Measurements from ENCODE around the gene KIF21B. TPM values are rescaled to one million over a fixed set of nuclear protein-coding genes. Genes with fewer than 3 reads are reported as not detected.

KIF21B gene
- total and polyA plus RNA-seq, 2 of the 8 experiments (the other 6 are each of a cell fraction or from before 2014, with no cell fraction given), result 10.8 to 26.5 TPM

DNA sequence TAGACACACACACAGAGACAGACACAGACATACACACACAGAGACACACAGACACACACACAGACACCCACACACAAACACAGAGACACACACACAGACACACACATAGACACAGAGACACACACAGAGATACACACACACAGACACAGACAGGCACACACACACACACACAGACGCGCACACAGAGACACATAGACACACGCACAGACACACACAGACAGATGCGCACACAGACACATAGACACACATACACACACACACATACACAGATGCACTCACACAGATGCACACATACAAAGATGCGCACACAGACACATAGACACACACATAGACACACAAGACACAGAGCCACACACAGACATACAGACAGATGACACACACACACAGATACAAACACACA is 16.0 kb downstream of the KIF21B start:
- Histone ChIP-seq H3K4me2 (ENCODE audit: insufficient read depth in 1 of 2, low read depth in 2 of 2, low read length in 2 of 2) (no peak overlapping the region), H4K5ac (ENCODE audit: insufficient read length, low read depth, low read length) (no peak overlapping the region), H3K23me2 (ENCODE audit: low read depth, low read length) (peaks cover 10% of the 10 kb centered on the region; the same call in 1 of the 2 replicates), H3K9me3 (ENCODE audit: insufficient read depth in 2 of 2, low read depth in 1 of 2, low read length in 1 of 2) (no peaks in the 10 kb centered on the region), H3K14ac (ENCODE audit: insufficient read length) (no peak overlapping the region), H3K56ac (replicated peaks; ENCODE audit: insufficient read length, low read depth, low read length) (no peak overlapping the region), H2BK120ac (replicated peaks; ENCODE audit: low read depth, low read length) (no peak overlapping the region), H3K4ac (replicated peaks; ENCODE audit: insufficient read length, low read depth, low read length) (no peak overlapping the region), H3K9ac (replicated peaks in 1 of 4; ENCODE audit: extremely low read depth in 1 of 4, low read depth in 3 of 4, low read length in 3 of 4) (no peak overlapping the region), H3K36me3 (ENCODE audit: control insufficient read depth in 2 of 4, insufficient read depth in 4 of 4, low read length in 3 of 4) (peaks cover 0 to 12% (median 1%) of the 10 kb centered on the region in 4 experiments; a peak in 4 of 8 replicates), H3K79me1 (ENCODE audit: low read depth, low read length) (peaks cover 8% of the 10 kb centered on the region; the same call in 1 of the 2 replicates), H3K27me3 (replicated peaks in 1 of 4; ENCODE audit: control insufficient read depth in 3 of 4, extremely low read depth in 1 of 4, insufficient read depth in 3 of 4, low read length in 3 of 4) (no peaks in the 10 kb centered on the region), H3K27ac (ENCODE audit: low read depth, low read length) (no peak overlapping the region), H3K79me2 (ENCODE audit: control insufficient read depth in 1 of 2, insufficient read depth in 2 of 2, low read length in 2 of 2) (no peaks in the 10 kb centered on the region; a peak in 1 of 4 replicates), H2BK12ac (ENCODE audit: low read depth, low read length) (peak overlapping the region; percentile 75; the same call in 1 of the 2 replicates), H2BK20ac (ENCODE audit: low read length) (no peak overlapping the region), H3K18ac (ENCODE audit: extremely low read depth, low read length) (no peak overlapping the region), H2AK5ac (ENCODE audit: low read depth, low read length) (peak overlapping the region; percentile 61; the same call in 1 of the 2 replicates), H4K91ac (replicated peaks; ENCODE audit: insufficient read length, low read length) (no peak overlapping the region), H3K23ac (ENCODE audit: insufficient read length) (no peak overlapping the region), H4K20me1 (replicated peaks in 1 of 2; ENCODE audit: control insufficient read depth in 1 of 2, insufficient read depth in 2 of 2, low read length in 2 of 2) (peaks cover 6 to 14% of the 10 kb centered on the region in 2 experiments), H3K4me3 (ENCODE audit: extremely low read depth in 1 of 4, insufficient read depth in 2 of 4, low read depth in 3 of 4, low read length in 4 of 4) (no peak overlapping the region), H2BK15ac (ENCODE audit: low read length) (no peak overlapping the region), H2AFZ (ENCODE audit: low read length) (no peak overlapping the region), H3K4me1 (replicated peaks in 1 of 4; ENCODE audit: control insufficient read depth in 3 of 4, insufficient read depth in 4 of 4, low read length in 3 of 4) (peaks cover 0 to 9% (median 6%) of the 10 kb centered on the region in 4 experiments; a peak in 5 of 7 replicates), H2BK5ac (ENCODE audit: low read depth, low read length) (peak overlapping the region; percentile 88; the same call in 1 of the 2 replicates), H4K8ac (ENCODE audit: extremely low read depth, insufficient read depth, low read length) (no peak overlapping the region)
- TF ChIP-seq HDAC2 (IDR thresholded peaks at IDR 0.05; ENCODE audit: borderline replicate concordance in 1 of 2, low read depth in 2 of 2, low read length in 2 of 2) (no peak), JUN (IDR thresholded peaks at IDR 0.05; ENCODE audit: low read depth, low read length) (no peak), RBBP5 (IDR thresholded peaks at IDR 0.05; ENCODE audit: borderline replicate concordance, low read depth, low read length) (no peak), ZNF274 (IDR thresholded peaks at IDR 0.05; ENCODE audit: borderline replicate concordance, extremely low read depth, low read length) (no peak), JUND (IDR thresholded peaks at IDR 0.05; ENCODE audit: low read length) (no peak), POLR2AphosphoS5 (IDR thresholded peaks at IDR 0.05; ENCODE audit: low read depth, low read length) (no peak), TCF12 (IDR thresholded peaks at IDR 0.05; ENCODE audit: low read depth, low read length) (no peak), BCL11A (IDR thresholded peaks at IDR 0.05; ENCODE audit: low read depth in 2 of 2, low read length in 2 of 2) (no peak)
- POLR2A ChIA-PET (ENCODE audit: partially characterized antibody), result no interaction called here
- CTCF ChIA-PET (ENCODE audit: partially characterized antibody), result interaction anchor here (5.9 to 23.5 kb wide), 2 partner anchors 13 to 19 kb away, joined by 56 to 532 read pairs; no protein-coding TSS in a partner anchor
- WGBS, 2 experiments (ENCODE audit: extremely low coverage in 1 of 2, insufficient coverage in 1 of 2, insufficient read length in 1 of 2, insufficient replicate concordance in 2 of 2, low coverage in 1 of 2, low lambda C conversion rate in 2 of 2, missing lambda C conversion rate in 1 of 2), result 92% methylated on average over 5 of the region's 5 CpGs; no CpG with 5 or more reads in 1 of the 2 experiments
- FAIRE-seq, result no peak
- DNase-seq (ENCODE audit: low read depth in 1 of 2, low spot score in 2 of 2), result no peak
